ENCODE measurements around the gene JPH3.
A peak's percentile ranks its signal among the peaks of the same experiment; 100 is the strongest.

DNA sequence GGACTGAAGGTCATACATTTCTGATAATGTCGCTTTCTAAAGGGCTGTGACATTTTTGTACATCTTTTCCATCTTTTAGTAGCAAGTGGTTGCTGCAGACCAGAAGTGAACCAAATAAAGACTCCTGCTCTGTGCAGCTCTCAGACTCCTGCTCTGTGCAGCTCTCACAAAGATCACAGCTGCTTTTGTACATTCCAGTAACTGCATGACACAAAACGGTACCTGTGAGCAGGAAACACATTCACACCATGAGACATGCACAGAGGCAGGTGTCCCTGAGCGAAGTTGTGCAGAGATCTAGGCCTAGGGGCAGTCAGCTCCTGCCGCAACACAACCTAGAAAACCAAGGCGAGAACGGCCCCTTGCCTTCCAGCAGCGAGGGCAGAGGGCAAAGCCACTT lies 95.9 kb downstream of the JPH3 start:
- TF ChIP-seq BHLHE40 (IDR thresholded peaks at IDR 0.05; ENCODE audit: borderline replicate concordance in 1 of 2, low read depth in 2 of 2, low read length in 1 of 2) (no peak), CHD2 (IDR thresholded peaks at IDR 0.05; ENCODE audit: borderline replicate concordance, low read depth, low read length) (no peak), NR2F1 (conservative IDR thresholded peaks at IDR 0.05) (no peak), POLR2A (IDR thresholded peaks at IDR 0.05; ENCODE audit: low read depth, low read length) (peak; percentile 49), ETV6 (conservative IDR thresholded peaks at IDR 0.05 in 1 of 2, IDR thresholded peaks at IDR 0.05 in 1 of 2; ENCODE audit: borderline replicate concordance in 1 of 2, low read depth in 1 of 2) (peak in 1 of 2 experiments; percentile 53; a peak in 1 of 4 replicates), EZH2 (IDR thresholded peaks at IDR 0.05; ENCODE audit: borderline replicate concordance, control insufficient read depth, low read depth, low read length) (no peak), MXI1 (IDR thresholded peaks at IDR 0.05; ENCODE audit: low read depth, low read length) (no peak), BACH1 (IDR thresholded peaks at IDR 0.05; ENCODE audit: borderline replicate concordance) (no peak)
- TF ChIP-seq, protein P1, sequence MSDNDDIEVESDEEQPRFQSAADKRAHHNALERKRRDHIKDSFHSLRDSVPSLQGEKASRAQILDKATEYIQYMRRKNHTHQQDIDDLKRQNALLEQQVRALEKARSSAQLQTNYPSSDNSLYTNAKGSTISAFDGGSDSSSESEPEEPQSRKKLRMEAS (IDR thresholded peaks at IDR 0.05; ENCODE audit: low read depth, low read length) = no peak
- TF ChIP-seq, protein P2, sequence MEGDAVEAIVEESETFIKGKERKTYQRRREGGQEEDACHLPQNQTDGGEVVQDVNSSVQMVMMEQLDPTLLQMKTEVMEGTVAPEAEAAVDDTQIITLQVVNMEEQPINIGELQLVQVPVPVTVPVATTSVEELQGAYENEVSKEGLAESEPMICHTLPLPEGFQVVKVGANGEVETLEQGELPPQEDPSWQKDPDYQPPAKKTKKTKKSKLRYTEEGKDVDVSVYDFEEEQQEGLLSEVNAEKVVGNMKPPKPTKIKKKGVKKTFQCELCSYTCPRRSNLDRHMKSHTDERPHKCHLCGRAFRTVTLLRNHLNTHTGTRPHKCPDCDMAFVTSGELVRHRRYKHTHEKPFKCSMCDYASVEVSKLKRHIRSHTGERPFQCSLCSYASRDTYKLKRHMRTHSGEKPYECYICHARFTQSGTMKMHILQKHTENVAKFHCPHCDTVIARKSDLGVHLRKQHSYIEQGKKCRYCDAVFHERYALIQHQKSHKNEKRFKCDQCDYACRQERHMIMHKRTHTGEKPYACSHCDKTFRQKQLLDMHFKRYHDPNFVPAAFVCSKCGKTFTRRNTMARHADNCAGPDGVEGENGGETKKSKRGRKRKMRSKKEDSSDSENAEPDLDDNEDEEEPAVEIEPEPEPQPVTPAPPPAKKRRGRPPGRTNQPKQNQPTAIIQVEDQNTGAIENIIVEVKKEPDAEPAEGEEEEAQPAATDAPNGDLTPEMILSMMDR (IDR thresholded peaks at IDR 0.05 in 2 of 3, conservative IDR thresholded peaks at IDR 0.05 in 1 of 3; ENCODE audit: control insufficient read depth in 2 of 3, extremely low read depth in 1 of 3, insufficient read depth in 1 of 3, low read depth in 3 of 3, low read length in 3 of 3) = no peak

All from GM12878 (cell line).